HEK293T (cell line): ENCODE results near the gene ZNF836.

Experiments
- BHLHE40 ChIP-seq: fragments of 450-650 bp; IDR thresholded peaks from 2 replicates; pipeline ENCODE4 v1.6.1; 2016; ENCODE audit warnings: mild to moderate bottlenecking, moderate library complexity, borderline replicate concordance
- ELF4 ChIP-seq: fragments of 450-650 bp; IDR thresholded peaks from 2 replicates; pipeline ENCODE4 v1.6.1; 2017; ENCODE audit warnings: antibody characterized with exemption
- FOXA1 ChIP-seq: fragments of 450-650 bp; IDR thresholded peaks from 2 replicates; pipeline ENCODE4 v1.6.1; 2016; ENCODE audit warnings: mild to moderate bottlenecking
- FOXM1 ChIP-seq: fragments of 450-650 bp; IDR thresholded peaks from 2 replicates; pipeline ENCODE4 v1.6.1; 2017; ENCODE audit warnings: mild to moderate bottlenecking, borderline replicate concordance
- L3MBTL2 ChIP-seq: fragments of 450-650 bp; conservative IDR thresholded peaks from 2 replicates; pipeline ENCODE4 v1.6.1; 2016; ENCODE audit warnings: mild to moderate bottlenecking
- NFRKB ChIP-seq: fragments of 450-650 bp; IDR thresholded peaks from 2 replicates; pipeline ENCODE4 v1.6.1; 2016; ENCODE audit warnings: mild to moderate bottlenecking, moderate library complexity
- PKNOX1 ChIP-seq: fragments of 450-650 bp; IDR thresholded peaks from 2 replicates; pipeline ENCODE4 v1.6.1; 2016
- SUZ12 ChIP-seq: fragments of 450-650 bp; IDR thresholded peaks from 2 replicates; pipeline ENCODE4 v1.6.1; 2016; ENCODE audit warnings: mild to moderate bottlenecking
- TARDBP ChIP-seq: fragments of 450-650 bp; IDR thresholded peaks from 2 replicates; pipeline ENCODE4 v1.6.1; 2016
- ZNF384 ChIP-seq: fragments of 450-650 bp; IDR thresholded peaks from 2 replicates; pipeline ENCODE4 v1.6.1; 2016

GRCh38 chr19:52212572-52213255 is 41.3 kb upstream of the ZNF836 start:
- TF ChIP-seq NFRKB (no peak), TARDBP (no peak), ELF4 (no peak), FOXM1 (no peak), ZNF384 (no peak), BHLHE40 (no peak), FOXA1 (no peak), SUZ12 (no peak), L3MBTL2 (no peak), PKNOX1 (no peak)
